ENCODE data around the gene CTNNBIP1. TPM values are rescaled to one million over a fixed set of nuclear protein-coding genes. Genes with fewer than 3 reads are reported as not detected.
"Not testable (repeated sequence)": the region's sequence is repeated elsewhere in the genome, so short reads cannot be mapped to it uniquely, and the experiment has no call there.

The CTNNBIP1 gene
- total and polyA plus RNA-seq, 3 donors from 2014 or later = 45.3 to 60.8 (median 48.1) TPM

- Histone ChIP-seq H3K36me3 (ENCODE audit: low read depth, missing control alignments) (no peaks in the 10 kb centered on the region), H3K27ac (no peak overlapping the region), H3K4me3 (no peak overlapping the region), H3K9me3 (no peaks in the 10 kb centered on the region), H3K4me1 (no peaks in the 10 kb centered on the region), H3K27me3 (no peaks in the 10 kb centered on the region)
- TF ChIP-seq, protein P1, sequence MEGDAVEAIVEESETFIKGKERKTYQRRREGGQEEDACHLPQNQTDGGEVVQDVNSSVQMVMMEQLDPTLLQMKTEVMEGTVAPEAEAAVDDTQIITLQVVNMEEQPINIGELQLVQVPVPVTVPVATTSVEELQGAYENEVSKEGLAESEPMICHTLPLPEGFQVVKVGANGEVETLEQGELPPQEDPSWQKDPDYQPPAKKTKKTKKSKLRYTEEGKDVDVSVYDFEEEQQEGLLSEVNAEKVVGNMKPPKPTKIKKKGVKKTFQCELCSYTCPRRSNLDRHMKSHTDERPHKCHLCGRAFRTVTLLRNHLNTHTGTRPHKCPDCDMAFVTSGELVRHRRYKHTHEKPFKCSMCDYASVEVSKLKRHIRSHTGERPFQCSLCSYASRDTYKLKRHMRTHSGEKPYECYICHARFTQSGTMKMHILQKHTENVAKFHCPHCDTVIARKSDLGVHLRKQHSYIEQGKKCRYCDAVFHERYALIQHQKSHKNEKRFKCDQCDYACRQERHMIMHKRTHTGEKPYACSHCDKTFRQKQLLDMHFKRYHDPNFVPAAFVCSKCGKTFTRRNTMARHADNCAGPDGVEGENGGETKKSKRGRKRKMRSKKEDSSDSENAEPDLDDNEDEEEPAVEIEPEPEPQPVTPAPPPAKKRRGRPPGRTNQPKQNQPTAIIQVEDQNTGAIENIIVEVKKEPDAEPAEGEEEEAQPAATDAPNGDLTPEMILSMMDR (IDR thresholded peaks at IDR 0.05) = no peak
- TF ChIP-seq POLR2A (IDR thresholded peaks at IDR 0.05) = no peak
- 94 to 96% methylated on average over 1 of the region's 1 CpG for WGBS, 2 donors
- no peak for DNase-seq
- intact Hi-C loops (cut with DNase I; ENCODE audit: low total_unique reads) = no loop called here
Observed at GRCh38 chr1:9917901-9918300, 7.8 kb upstream of the CTNNBIP1 start.

- DNase-seq; H3K36me3 ChIP-seq (ENCODE audit: low read depth, missing control alignments); H3K27me3 ChIP-seq; H3K27ac ChIP-seq; H3K9me3 ChIP-seq; H3K4me1 ChIP-seq; intact Hi-C loops (cut with DNase I; ENCODE audit: low total_unique reads); H3K4me3 ChIP-seq: not testable (repeated sequence)
- 93 to 97% methylated on average over 3 of the region's 3 CpGs for WGBS, 2 donors
Observed at GRCh38 chr1:9917495-9917894, 7.4 kb upstream of the CTNNBIP1 start.

- intact Hi-C loops (cut with DNase I; ENCODE audit: low total_unique reads) = no loop called here
- 58 to 74% methylated on average over 2 of the region's 2 CpGs for WGBS, 2 donors
Observed at GRCh38 chr1:9916452-9916851, 6.4 kb upstream of the CTNNBIP1 start.

GRCh38 chr1:9914610-9914937 is 4.5 kb upstream of the CTNNBIP1 start:
- Histone ChIP-seq H3K27me3 (no peaks in the 10 kb centered on the region), H3K4me1 (peaks cover 5% of the 10 kb centered on the region), H3K27ac (no peak overlapping the region), H3K36me3 (ENCODE audit: low read depth, missing control alignments) (no peaks in the 10 kb centered on the region), H3K4me3 (no peak overlapping the region), H3K9me3 (no peaks in the 10 kb centered on the region)
- DNase-seq = no peak
- TF ChIP-seq POLR2A (IDR thresholded peaks at IDR 0.05) = no peak
- TF ChIP-seq, protein P1 (IDR thresholded peaks at IDR 0.05) = no peak
- intact Hi-C loops (cut with DNase I; ENCODE audit: low total_unique reads) = no loop called here
- WGBS, 2 donors = 83 to 86% methylated on average over 2 of the region's 2 CpGs

More at GRCh38 chr1:9916452-9916851, 6.4 kb upstream of the CTNNBIP1 start:
- DNase-seq = no peak
- Histone ChIP-seq H3K4me3 (no peak overlapping the region), H3K9me3 (no peaks in the 10 kb centered on the region), H3K4me1 (peaks cover 2% of the 10 kb centered on the region), H3K27me3 (no peaks in the 10 kb centered on the region), H3K27ac (no peak overlapping the region), H3K36me3 (ENCODE audit: low read depth, missing control alignments) (no peaks in the 10 kb centered on the region)
- TF ChIP-seq POLR2A (IDR thresholded peaks at IDR 0.05) = no peak
- TF ChIP-seq, protein P1 (IDR thresholded peaks at IDR 0.05) = no peak

GRCh38 chr1:9912264-9912936 is 2.3 kb upstream of the CTNNBIP1 start:
- intact Hi-C loops (cut with DNase I; ENCODE audit: low total_unique reads) = no loop called here
- H3K4me3 ChIP-seq = no peak overlapping the region
- 75 to 82% methylated on average over 12 of the region's 12 CpGs for WGBS, 2 donors
- H3K36me3 ChIP-seq (ENCODE audit: low read depth, missing control alignments) = no peaks in the 10 kb centered on the region
- H3K4me1 ChIP-seq = peaks cover 13% of the 10 kb centered on the region
- no peak for DNase-seq
- H3K27ac ChIP-seq = no peak overlapping the region
- H3K9me3 ChIP-seq = no peaks in the 10 kb centered on the region
- no peaks in the 10 kb centered on the region for H3K27me3 ChIP-seq
- TF ChIP-seq, protein P1 (IDR thresholded peaks at IDR 0.05) = no peak

Measured in testis (tissue), 3 donors.